ENCODE measurements around the gene CIDEB.

The CIDEB gene

GRCh38 chr14:24313913-24314312, 6.1 kb upstream of the CIDEB start:
- no peak for DNase-seq (ENCODE audit: low read depth in 1 of 2, low spot score in 1 of 2)

GRCh38 chr14:24312736-24313507, 5.1 kb upstream of the CIDEB start:
- no peak for DNase-seq (ENCODE audit: low read depth in 1 of 2, low spot score in 1 of 2)

GRCh38 chr14:24311837-24312615, 4.2 kb upstream of the CIDEB start:
- no peak for DNase-seq (ENCODE audit: low read depth in 1 of 2, low spot score in 1 of 2)

DNA sequence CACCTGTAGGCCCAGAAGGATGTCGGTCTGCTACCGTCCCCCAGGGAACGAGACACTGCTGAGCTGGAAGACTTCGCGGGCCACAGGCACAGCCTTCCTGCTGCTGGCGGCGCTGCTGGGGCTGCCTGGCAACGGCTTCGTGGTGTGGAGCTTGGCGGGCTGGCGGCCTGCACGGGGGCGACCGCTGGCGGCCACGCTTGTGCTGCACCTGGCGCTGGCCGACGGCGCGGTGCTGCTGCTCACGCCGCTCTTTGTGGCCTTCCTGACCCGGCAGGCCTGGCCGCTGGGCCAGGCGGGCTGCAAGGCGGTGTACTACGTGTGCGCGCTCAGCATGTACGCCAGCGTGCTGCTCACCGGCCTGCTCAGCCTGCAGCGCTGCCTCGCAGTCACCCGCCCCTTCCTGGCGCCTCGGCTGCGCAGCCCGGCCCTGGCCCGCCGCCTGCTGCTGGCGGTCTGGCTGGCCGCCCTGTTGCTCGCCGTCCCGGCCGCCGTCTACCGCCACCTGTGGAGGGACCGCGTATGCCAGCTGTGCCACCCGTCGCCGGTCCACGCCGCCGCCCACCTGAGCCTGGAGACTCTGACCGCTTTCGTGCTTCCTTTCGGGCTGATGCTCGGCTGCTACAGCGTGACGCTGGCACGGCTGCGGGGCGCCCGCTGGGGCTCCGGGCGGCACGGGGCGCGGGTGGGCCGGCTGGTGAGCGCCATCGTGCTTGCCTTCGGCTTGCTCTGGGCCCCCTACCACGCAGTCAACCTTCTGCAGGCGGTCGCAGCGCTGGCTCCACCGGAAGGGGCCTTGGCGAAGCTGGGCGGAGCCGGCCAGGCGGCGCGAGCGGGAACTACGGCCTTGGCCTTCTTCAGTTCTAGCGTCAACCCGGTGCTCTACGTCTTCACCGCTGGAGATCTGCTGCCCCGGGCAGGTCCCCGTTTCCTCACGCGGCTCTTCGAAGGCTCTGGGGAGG, 3.1 kb upstream of the CIDEB start, which contains the start of gene LTB4R:
Gene LTB4R (plus strand): TSS at position 857 of the 959 bp plus-strand sequence. CDS start 4,150 bp downstream, outside the sequence.
- peak; percentile 37 to 57 for DNase-seq (ENCODE audit: low read depth in 1 of 2, low spot score in 1 of 2)

DNA sequence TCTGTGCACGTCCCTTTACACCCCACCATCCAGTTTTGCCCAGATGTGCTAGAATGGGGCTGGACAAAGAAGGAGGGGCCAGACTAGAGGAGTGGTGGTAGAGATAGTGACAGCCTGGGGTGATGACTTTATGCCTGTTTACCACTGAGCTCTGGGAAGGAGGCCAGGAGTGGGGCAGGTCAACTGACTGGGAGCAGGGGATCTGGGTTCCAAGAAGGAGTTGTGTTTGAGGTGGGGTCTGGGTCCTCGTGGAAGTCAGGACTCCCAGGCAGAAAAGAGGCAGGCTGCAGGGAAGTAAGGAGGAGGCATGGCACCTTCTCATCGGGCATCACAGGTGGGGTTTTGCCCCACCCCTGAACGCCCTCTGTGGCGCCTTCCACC, 2.5 kb upstream of the CIDEB start:
- no peak for DNase-seq (ENCODE audit: low read depth in 1 of 2, low spot score in 1 of 2)

DNA sequence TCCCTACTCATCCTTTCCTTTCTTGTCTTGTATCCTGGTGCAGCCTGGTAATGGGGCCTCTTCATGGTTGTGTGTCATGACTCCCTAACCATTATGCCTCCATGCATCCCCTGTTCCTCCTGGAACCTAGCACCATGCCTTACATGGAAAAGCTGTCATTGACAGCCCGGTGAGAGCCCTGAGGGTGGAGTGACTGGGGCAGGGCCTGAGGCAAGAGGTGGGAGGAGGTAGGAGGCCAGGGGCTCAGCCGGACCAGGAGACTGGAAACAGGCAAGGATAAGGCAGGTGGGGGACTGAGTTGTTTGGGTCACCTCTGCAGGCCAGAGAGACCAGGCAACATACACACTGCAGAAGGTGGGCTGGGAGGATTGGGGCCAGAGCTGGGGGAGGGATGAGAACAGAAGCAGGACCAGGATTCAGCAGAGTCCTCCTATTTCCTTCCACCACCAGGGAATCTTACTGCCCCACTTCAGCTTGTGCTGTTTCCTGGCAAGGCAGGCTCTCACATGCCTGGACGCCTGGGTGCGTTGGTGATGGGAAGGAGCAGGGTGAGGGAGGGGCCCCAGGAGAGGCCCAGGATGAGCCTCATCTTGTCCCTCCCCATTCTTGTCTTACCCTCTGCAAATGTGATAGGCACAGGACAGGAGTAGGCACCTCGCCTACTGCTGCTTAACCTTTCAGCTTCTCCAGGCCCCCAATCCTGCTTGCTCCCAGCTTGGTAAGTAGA, 1.9 kb upstream of the CIDEB start, which contains the start of gene LTB4R2:
Gene LTB4R2 (plus strand): TSS at position 603 of the 727 bp plus-strand sequence. CDS start 525 bp downstream, outside the sequence.
- no peak for DNase-seq (ENCODE audit: low read depth in 1 of 2, low spot score in 1 of 2)

DNA sequence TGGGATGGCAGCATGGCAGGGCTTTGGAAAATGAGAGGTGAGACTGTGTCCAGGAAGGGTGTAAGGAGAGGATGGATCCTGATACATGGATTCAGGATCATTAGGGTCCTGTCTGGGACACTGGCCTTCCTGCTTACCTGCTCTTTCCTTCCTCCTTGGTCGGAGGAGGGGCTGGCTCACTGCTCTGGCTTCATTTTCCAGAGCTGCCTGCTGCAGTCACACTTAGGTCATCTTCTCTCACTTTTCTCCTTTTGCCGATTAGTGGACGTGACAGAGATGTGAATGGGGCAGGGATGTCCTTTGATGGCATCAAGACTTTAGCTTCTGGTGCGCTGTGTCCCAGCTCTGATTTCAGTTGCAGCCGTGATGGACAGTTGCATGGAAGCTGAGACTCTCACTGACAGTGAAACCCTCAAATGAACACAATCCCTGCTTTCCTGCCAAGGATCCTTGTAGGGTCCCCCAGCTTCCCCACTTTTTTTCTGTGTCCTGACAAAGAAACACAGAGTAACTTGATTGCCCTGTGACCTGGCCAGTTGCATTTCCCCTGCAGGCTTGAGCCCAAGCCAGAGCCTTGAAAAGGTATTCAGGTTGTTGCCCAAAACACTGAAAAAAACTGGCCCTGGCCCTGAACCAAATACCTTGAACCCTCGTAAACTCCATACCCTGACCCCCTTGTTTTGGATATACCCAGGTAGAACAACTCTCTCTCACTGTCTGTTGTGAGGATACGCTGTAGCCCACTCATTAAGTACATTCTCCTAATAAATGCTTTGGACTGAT, 756 bp upstream of the CIDEB start:
- no peak for DNase-seq (ENCODE audit: low read depth in 1 of 2, low spot score in 1 of 2)

- DNase-seq (ENCODE audit: low read depth in 1 of 2, low spot score in 1 of 2), result no peak
These were observed 612 bp downstream of the CIDEB start for GRCh38 chr14:24307156-24307574.

DNA sequence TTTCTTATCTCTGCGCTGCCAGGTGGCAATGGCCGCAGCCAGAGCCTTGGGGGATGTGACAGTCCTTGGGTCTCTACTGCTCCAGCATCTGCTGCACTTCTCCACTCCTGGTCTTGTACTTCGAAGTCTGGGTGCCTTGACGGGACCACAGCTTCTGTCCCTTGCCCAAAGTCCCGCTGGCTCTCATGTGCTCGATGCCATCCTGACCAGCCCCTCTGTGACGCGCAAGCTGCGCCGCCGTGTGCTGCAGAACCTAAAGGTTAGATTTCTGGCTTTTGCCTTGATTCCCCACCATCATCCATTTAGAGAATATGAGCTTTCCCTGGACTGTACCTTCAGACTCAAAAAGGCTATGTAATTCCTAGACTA, 3.8 kb downstream of the CIDEB start:
- no peak for DNase-seq (ENCODE audit: low read depth in 1 of 2, low spot score in 1 of 2)

GRCh38 chr14:24300326-24300980, 7.3 kb downstream of the CIDEB start:
- no peak for DNase-seq (ENCODE audit: low read depth in 1 of 2, low spot score in 1 of 2)

- DNase-seq (ENCODE audit: low read depth in 1 of 2, low spot score in 1 of 2), result peak; percentile 89 to 92
These were observed 8.3 kb downstream of the CIDEB start, which contains the start of the genes DHRS1 and NOP9 for GRCh38 chr14:24299255-24300191. DHRS1 (minus strand) TSS chr14:24299780; CDS start chr14:24299106, 674 bp downstream. NOP9 (plus strand) TSS chr14:24299850; CDS start chr14:24299955, 105 bp downstream.

DNA sequence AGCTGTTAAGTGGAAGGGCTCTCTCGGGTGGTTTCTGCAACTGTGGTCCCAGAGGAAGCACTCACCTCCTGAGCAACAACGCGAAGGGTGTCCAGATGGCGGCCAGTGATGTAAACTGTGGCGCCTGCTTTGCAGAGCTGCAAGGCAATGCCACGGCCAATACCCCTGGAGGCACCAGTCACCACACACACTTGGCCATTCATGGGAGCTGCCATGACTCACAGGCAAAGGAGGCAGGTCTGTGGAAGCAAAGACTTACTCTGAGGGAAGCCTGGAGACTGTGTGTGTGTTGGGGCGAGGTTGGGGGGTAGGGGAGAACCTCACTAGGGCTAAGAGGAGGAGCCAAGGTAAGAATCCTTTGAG, 8.9 kb downstream of the CIDEB start:
- no peak for DNase-seq (ENCODE audit: low read depth in 1 of 2, low spot score in 1 of 2)

- DNase-seq (ENCODE audit: low read depth in 1 of 2, low spot score in 1 of 2), result no peak
These were observed 10.4 kb downstream of the CIDEB start for GRCh38 chr14:24297190-24297964.

- peak; percentile 35 to 59 for DNase-seq (ENCODE audit: low read depth in 1 of 2, low spot score in 1 of 2)
These were observed 11.2 kb downstream of the CIDEB start for GRCh38 chr14:24296341-24297157.

DNA sequence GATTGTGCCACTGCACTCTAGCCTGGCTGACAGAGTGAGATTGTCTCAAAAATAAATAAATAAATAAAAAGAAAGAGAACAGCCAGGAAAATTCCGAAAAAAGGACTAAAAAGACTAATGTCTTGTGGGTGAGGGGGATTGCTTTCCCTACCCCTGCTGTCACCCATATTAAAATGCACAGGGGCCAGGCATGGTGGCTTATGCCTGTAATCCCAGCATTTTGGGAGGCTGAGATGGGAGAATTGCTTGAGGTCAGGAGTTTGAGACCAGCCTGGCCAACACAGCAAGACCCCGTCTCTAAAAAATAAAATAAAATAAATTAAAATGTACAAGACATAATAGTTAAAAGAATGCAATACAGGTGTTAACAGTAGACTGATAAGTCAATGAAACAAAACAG, 14.3 kb downstream of the CIDEB start:
- DNase-seq (ENCODE audit: low read depth in 1 of 2, low spot score in 1 of 2), result no peak

DNA sequence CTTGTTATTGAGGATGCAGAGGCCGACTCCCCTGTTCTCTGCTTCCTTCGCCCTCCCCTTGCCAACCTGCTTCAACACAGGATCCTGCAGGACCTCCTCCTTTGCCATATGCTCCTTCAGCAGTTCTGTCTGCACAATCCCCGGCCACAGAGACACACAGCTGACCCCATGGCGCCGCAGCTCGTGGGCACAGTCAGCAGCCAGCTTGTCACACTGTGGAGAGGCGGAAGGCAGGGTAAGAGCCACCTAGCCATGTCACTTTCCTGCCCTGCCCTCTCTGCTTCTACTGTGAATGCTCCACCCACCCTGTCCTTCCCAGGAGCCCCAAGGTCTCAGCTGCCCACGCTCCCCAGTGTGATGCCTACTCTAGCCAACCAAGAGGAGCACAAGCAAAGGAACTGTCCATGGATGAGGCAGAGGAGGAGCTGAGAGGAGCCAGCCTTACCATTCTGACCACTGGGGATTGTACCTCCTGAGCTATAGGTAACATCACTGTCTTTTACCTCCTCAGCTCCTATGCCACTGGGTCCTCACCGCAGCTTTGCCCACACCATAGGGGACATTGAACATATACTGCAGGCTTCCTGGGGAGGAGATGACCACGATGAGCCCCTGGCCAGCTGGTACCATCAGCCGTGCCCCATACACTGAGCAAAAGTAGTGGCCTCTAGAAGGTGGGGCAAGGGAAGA, 15.5 kb downstream of the CIDEB start:
- DNase-seq (ENCODE audit: low read depth in 1 of 2, low spot score in 1 of 2), result no peak

Data from activated T-helper 1 cell treated with anti-CD3 and anti-CD28 coated beads, Interleukin-2, amount 50 U/mL, for 16 hours (primary cell).